ENCODE measurements around the gene STAC3. TPM values are rescaled to one million over a fixed set of nuclear protein-coding genes. Genes with fewer than 3 reads are reported as not detected.

The STAC3 gene
- total and polyA plus RNA-seq, 2 of the 13 experiments (the other 11 are each of a cell fraction or from before 2014, with no cell fraction given) = 0.18 to 0.22 TPM

GRCh38 chr12:57204454-57204853 lies 46.5 kb downstream of the STAC3 start:
- BruUV-seq (replicated peaks) = no TSS peak
- peaks cover 53 to 86% of the 10 kb centered on the region in 2 experiments for H3K36me3 ChIP-seq (replicated peaks in 1 of 2; ENCODE audit: control insufficient read depth in 1 of 2, insufficient read depth in 2 of 2, low read length in 2 of 2)
- no peaks in the 10 kb centered on the region for H3K9me3 ChIP-seq (ENCODE audit: low read length)
- H3K27me3 ChIP-seq (ENCODE audit: control insufficient read depth in 1 of 2, insufficient read depth in 2 of 2, low read length in 2 of 2) = no peaks in the 10 kb centered on the region
- CTCF ChIA-PET (ENCODE audit: low intra/inter-chr PET ratio, low total read pairs) = no interaction called here
- no peak overlapping the region for H3K4me2 ChIP-seq (ENCODE audit: low read depth, low read length)
- no peaks in the 10 kb centered on the region for H3K79me2 ChIP-seq (ENCODE audit: insufficient read depth, low read length)
- no peak overlapping the region for H2AFZ ChIP-seq (ENCODE audit: low read length)
- no peaks in the 10 kb centered on the region for H4K20me1 ChIP-seq (ENCODE audit: insufficient read depth, low read length)
- FAIRE-seq (no peak), DNase-seq (ENCODE audit: low spot score) (no peak), ATAC-seq (no peak)
- no peak overlapping the region for H3K9ac ChIP-seq (ENCODE audit: insufficient read depth, low read depth, low read length)
- intact Hi-C loops (cut with micrococcal nuclease; ENCODE audit: unreplicated experiment) = no loop called here
- in situ Hi-C loops (cut with HindIII; ENCODE audit: extremely low pct_ligation_motif_present, low pct_unique_long_range_greater_than_20kb) = no loop called here
- TF ChIP-seq AGO2 (optimal IDR thresholded peaks at IDR 0.05; ENCODE audit: low read depth, low read length) (peak; percentile 71), ZNF441 (CRISPR knock-in tag; IDR thresholded peaks at IDR 0.05; ENCODE audit: borderline replicate concordance) (no peak)
- H3K4me3 ChIP-seq (replicated peaks in 1 of 3; ENCODE audit: insufficient read depth in 1 of 3, low read depth in 2 of 3, low read length in 3 of 3) = no peak overlapping the region
- no peak overlapping the region for H3K27ac ChIP-seq (ENCODE audit: extremely low read length, insufficient read depth, low read length)
- POLR2A ChIA-PET = no interaction called here
- WGBS (ENCODE audit: low lambda C conversion rate) = 98% methylated on average over 19 of the region's 19 CpGs
- no peaks in the 10 kb centered on the region for H3K4me1 ChIP-seq (ENCODE audit: insufficient read depth, low read length)

- Histone ChIP-seq H3K79me2 (ENCODE audit: insufficient read depth, low read length) (no peaks in the 10 kb centered on the region), H2AFZ (ENCODE audit: low read length) (no peak overlapping the region), H3K4me2 (ENCODE audit: low read depth, low read length) (no peak overlapping the region), H3K9me3 (ENCODE audit: low read length) (no peaks in the 10 kb centered on the region), H3K27me3 (ENCODE audit: control insufficient read depth in 1 of 2, insufficient read depth in 2 of 2, low read length in 2 of 2) (no peaks in the 10 kb centered on the region), H3K9ac (ENCODE audit: insufficient read depth, low read depth, low read length) (no peak overlapping the region), H3K4me1 (ENCODE audit: insufficient read depth, low read length) (no peaks in the 10 kb centered on the region), H3K27ac (ENCODE audit: extremely low read length, insufficient read depth, low read length) (no peak overlapping the region), H3K4me3 (replicated peaks in 1 of 3; ENCODE audit: insufficient read depth in 1 of 3, low read depth in 2 of 3, low read length in 3 of 3) (no peak overlapping the region), H3K36me3 (replicated peaks in 1 of 2; ENCODE audit: control insufficient read depth in 1 of 2, insufficient read depth in 2 of 2, low read length in 2 of 2) (peaks cover 53 to 86% of the 10 kb centered on the region in 2 experiments), H4K20me1 (ENCODE audit: insufficient read depth, low read length) (no peaks in the 10 kb centered on the region)
- DNase-seq (ENCODE audit: low spot score) = no peak
- intact Hi-C loops (cut with micrococcal nuclease; ENCODE audit: unreplicated experiment) = no loop called here
- FAIRE-seq = no peak
- in situ Hi-C loops (cut with HindIII; ENCODE audit: extremely low pct_ligation_motif_present, low pct_unique_long_range_greater_than_20kb) = no loop called here
- TF ChIP-seq SNAI1 (CRISPR knock-in tag; IDR thresholded peaks at IDR 0.05; ENCODE audit: borderline replicate concordance) (no peak), NR2F2 (IDR thresholded peaks at IDR 0.05; ENCODE audit: borderline replicate concordance, low read depth) (no peak), RBM22 (optimal IDR thresholded peaks at IDR 0.05; ENCODE audit: low read length) (no peak), ZNF460 (CRISPR knock-in tag; IDR thresholded peaks at IDR 0.05; ENCODE audit: borderline replicate concordance) (no peak)
- BruUV-seq (replicated peaks) = no TSS peak
- whole genome bisulfite sequencing (ENCODE audit: low lambda C conversion rate) = 100% methylated on average over 3 of the region's 11 CpGs
- ChIA-PET POLR2A (no interaction called here), CTCF (ENCODE audit: low intra/inter-chr PET ratio, low total read pairs) (no interaction called here)
- no peak for ATAC-seq
Measured at GRCh38 chr12:57203791-57204190, 47.2 kb downstream of the STAC3 start.
